Astrocyte (in vitro differentiated cells and primary cell): ENCODE data around the gene FAT4.

ENCODE experiments used
- EZH2 ChIP-seq: IDR thresholded peaks from 2 replicates; pipeline ENCODE4 v1.6.1; 2012; ENCODE audit warnings: mild to moderate bottlenecking, low read length, inconsistent platforms; ENCODE audit not compliant: insufficient read depth
- TF ChIP-seq, protein P1 (sequence below): IDR thresholded peaks from 2 replicates; pipeline ENCODE4 v1.5.1; 2011; ENCODE audit warnings: low read depth, mild to moderate bottlenecking, inconsistent platforms, low read length, moderate library complexity; ENCODE audit not compliant: insufficient read depth

DNA sequence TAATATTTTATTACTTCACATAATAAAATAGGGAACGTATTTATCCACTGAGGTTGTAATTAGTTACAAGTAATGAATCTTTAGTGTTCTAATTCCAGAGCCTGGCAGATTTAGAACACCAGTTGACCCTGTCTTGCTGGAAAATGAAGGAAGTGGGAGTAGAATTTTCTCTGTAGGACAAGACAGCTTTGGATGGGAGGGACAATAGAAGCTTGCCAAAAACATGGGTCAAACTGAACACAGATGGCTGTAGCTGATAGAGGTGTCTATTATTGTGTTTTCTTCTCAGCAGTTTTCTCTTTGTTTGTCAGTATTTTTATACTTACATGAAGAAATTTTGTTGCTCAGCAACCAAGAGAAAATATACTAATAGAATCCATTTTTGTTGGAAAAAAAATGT is 20.2 kb downstream of the FAT4 start:
- TF ChIP-seq, protein P1, sequence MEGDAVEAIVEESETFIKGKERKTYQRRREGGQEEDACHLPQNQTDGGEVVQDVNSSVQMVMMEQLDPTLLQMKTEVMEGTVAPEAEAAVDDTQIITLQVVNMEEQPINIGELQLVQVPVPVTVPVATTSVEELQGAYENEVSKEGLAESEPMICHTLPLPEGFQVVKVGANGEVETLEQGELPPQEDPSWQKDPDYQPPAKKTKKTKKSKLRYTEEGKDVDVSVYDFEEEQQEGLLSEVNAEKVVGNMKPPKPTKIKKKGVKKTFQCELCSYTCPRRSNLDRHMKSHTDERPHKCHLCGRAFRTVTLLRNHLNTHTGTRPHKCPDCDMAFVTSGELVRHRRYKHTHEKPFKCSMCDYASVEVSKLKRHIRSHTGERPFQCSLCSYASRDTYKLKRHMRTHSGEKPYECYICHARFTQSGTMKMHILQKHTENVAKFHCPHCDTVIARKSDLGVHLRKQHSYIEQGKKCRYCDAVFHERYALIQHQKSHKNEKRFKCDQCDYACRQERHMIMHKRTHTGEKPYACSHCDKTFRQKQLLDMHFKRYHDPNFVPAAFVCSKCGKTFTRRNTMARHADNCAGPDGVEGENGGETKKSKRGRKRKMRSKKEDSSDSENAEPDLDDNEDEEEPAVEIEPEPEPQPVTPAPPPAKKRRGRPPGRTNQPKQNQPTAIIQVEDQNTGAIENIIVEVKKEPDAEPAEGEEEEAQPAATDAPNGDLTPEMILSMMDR = no peak
- TF ChIP-seq EZH2 = no peak
